Skeletal muscle cell (primary cell): ENCODE data around the gene LYSMD3.
A peak's percentile ranks its signal among the peaks of the same experiment; 100 is the strongest.
"Not testable (repeated sequence)": the region's sequence is repeated elsewhere in the genome, so short reads cannot be mapped to it uniquely, and the experiment has no call there.

Source experiments
- DNase-seq: peaks from one replicate; pipeline ENCODE4 v3.0.0-alpha.2; 2010; ENCODE audit warnings: low read depth
- H3K4me3 ChIP-seq: 2 replicates; pipeline ENCODE4 v1.5.1; 2011; ENCODE audit warnings: low read depth, mild to moderate bottlenecking, control low read depth, low read length, moderate library complexity

LYSMD3 gene

GRCh38 chr5:90529194-90529938, at the start of gene LYSMD3:
Gene LYSMD3, minus strand, starts transcription at chr5:90529584. Its CDS starts 4,295 bp downstream, at chr5:90525289.
- DNase-seq, result peak; percentile 90

GRCh38 chr5:90576566-90576965, 47.2 kb upstream of the LYSMD3 start:
- not testable (repeated sequence) for H3K4me3 ChIP-seq, DNase-seq

More at GRCh38 chr5:90529194-90529938, at the start of gene LYSMD3:
- peak within 1 kb of the TSS; percentile 99 for H3K4me3 ChIP-seq

GRCh38 chr5:90575712-90576111, 46.3 kb upstream of the LYSMD3 start:
- no peak for DNase-seq
- no peak overlapping the region for H3K4me3 ChIP-seq

- no peak overlapping the region for H3K4me3 ChIP-seq
Measured at GRCh38 chr5:90571147-90571773, 41.9 kb upstream of the LYSMD3 start.

GRCh38 chr5:90570034-90570433, 40.6 kb upstream of the LYSMD3 start:
- no peak overlapping the region for H3K4me3 ChIP-seq
- no peak for DNase-seq

More at GRCh38 chr5:90571147-90571773, 41.9 kb upstream of the LYSMD3 start:
- DNase-seq, result no peak

DNA sequence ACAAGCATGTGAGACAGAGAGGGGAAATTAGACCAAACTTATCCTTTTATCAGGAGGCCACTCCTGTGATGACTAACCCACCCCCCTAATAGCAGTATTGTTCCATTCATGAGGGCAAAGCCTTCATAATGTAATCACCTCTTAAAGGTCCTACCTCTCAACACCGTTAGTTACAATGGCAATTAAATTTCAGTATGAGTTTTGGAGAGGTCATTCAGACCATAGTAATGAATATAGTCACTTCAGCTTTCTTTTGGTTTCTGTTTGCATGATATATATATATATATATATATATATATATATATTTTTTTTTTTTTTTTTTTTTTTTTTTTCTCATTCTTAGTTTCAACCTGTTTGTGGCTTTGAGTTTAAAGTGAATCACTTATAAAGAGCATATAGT, 39.7 kb upstream of the LYSMD3 start:
- DNase-seq, result no peak
- no peak overlapping the region for H3K4me3 ChIP-seq

GRCh38 chr5:90565491-90565890, 36.1 kb upstream of the LYSMD3 start:
- H3K4me3 ChIP-seq, result no peak overlapping the region
- DNase-seq, result no peak

DNA sequence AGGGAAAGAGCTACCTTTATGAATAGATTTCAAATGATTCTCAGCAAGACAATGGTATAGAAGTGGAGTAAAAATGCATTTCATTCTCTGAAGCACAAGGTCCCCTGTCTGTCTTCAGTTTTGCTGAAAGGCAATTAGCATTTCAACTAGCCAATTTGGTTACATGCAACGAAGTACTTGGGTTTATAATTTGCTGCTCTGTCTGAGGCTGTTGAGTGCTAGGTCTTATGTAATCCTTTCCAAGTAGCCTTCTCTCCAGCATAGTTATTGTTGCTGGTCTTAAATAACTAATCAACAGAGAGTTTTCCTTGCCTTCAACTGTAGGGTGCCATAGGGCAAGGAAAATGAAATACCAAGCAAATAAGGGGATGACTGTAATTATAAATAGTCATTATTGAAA, 33.7 kb upstream of the LYSMD3 start:
- no peak overlapping the region for H3K4me3 ChIP-seq
- DNase-seq, result no peak

- no peak overlapping the region for H3K4me3 ChIP-seq
- DNase-seq, result no peak
Measured at GRCh38 chr5:90562341-90562740, 33.0 kb upstream of the LYSMD3 start.

DNA sequence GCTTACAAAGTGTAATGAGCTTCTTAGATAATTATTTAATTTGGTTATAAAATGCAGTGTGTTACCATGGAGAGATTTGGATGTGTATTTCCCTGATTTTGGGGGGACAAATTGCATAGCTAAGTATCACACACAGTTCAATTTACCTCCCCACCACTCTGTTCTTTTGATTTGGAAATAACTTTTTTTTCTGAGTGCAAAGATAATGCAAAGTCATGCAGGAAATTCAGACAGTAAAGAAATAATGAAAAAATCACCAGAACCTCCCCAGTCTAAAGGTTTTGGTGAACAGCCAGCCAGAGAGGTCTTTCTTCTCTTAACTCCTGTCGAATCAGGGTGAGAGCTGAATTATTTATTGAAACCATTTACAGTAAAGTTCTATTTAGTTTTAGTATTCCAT, 32.4 kb upstream of the LYSMD3 start:
- no peak for DNase-seq
- H3K4me3 ChIP-seq, result no peak overlapping the region

GRCh38 chr5:90560771-90561170, 31.4 kb upstream of the LYSMD3 start:
- H3K4me3 ChIP-seq, result no peak overlapping the region
- DNase-seq, result no peak

- peak within 1 kb of the TSS; percentile 43 for H3K4me3 ChIP-seq
- DNase-seq, result no peak
Measured at GRCh38 chr5:90558344-90559192, 29.2 kb upstream of the LYSMD3 start, which contains the start of gene ADGRV1. Gene ADGRV1, plus strand, starts transcription at chr5:90558797. Its CDS starts 99 bp downstream, at chr5:90558896.

DNA sequence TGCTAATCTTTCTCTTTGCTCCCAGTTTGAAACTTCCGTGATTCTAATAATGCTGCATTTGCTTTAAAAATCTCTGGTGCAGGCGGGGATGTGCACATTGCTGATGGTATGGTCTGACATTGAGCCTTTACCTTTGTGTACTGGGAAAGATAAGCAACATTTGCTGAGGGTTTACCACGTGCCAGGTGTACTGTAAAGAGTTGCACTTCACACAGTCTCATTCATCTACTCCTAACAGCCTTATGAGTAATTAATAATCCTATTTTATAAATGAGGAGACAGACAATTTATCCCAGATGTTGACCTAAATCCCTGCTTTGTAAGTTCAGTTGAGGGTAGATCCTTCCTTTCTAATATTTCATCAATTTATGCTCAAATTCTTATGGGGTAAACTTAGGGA, 28.5 kb upstream of the LYSMD3 start:
- no peak for DNase-seq
- H3K4me3 ChIP-seq, result peak overlapping the region; percentile 43

GRCh38 chr5:90557391-90557790, 28.0 kb upstream of the LYSMD3 start:
- no peak overlapping the region for H3K4me3 ChIP-seq
- no peak for DNase-seq

DNA sequence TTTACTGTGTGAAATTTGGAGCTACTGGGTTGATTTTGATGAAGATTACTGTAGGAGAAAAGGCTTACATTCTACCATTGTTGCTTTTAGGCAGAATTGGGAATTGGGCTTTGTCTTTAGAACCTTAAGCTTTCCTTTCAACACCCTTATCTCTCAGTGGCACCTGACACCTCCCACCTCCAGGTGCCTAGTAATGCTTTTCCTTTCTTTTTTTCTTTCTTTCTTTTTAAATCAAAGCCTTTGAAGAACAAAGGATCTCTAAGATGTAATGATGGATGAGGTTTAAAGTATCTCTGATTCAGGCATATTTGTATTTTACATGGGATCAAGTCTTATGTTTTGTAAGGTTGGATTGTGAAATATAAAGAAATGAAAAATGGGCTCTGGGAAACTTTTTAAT, 26.3 kb upstream of the LYSMD3 start:
- DNase-seq, result no peak
- H3K4me3 ChIP-seq, result no peak overlapping the region

DNA sequence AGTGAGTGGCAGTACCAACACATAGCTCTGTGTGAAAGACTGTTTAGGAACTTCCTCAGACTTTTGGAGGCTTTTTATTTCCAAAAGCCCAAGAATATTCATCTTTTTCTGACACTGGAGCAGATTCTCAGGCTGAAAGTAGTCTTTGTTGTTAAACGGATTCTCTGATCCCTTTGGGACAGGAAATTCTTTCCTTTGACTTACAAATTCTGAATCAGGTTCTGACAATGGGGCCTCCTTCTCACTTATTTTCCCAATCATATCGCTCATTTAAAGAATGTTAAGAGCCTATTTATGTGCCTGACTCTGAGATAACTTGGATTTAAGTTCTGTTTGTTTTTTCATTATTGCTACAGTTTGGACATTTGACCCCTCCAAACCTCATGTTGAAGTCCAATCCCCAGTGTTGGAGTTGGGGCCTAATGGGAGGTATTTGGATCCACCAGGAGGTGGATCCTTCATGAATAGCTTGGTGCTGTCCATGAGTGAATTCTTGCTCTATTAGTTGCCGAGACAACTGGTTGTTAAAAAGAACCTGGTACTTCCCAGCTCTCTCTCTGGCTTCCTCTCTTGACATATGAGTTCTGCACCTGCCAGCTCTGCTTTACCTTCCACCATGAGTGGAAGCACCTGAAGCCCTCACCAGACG, 25.1 kb upstream of the LYSMD3 start:
- no peak for DNase-seq
- no peak overlapping the region for H3K4me3 ChIP-seq

GRCh38 chr5:90553711-90554110, 24.3 kb upstream of the LYSMD3 start:
- no peak overlapping the region for H3K4me3 ChIP-seq
- DNase-seq, result no peak

DNA sequence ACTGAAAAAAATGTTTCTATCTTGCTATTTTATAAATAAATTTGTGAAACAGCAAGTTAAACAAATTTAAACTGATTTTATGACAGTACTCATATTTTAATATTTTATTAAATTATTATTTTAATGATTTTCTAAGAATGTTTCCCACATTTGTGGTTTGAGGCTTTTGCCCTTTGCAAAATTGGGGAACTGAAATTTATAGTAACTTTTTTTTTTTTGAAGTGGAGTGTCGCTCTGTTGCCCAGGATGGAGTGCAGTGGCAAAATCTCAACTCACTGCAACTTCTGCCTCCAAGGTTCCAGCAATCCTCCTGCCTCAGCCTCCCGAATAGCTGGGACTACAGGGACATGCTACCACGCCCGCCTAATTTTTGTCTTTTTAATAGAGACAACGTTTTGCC, 22.0 kb upstream of the LYSMD3 start:
- no peak for DNase-seq
- no peak overlapping the region for H3K4me3 ChIP-seq

DNA sequence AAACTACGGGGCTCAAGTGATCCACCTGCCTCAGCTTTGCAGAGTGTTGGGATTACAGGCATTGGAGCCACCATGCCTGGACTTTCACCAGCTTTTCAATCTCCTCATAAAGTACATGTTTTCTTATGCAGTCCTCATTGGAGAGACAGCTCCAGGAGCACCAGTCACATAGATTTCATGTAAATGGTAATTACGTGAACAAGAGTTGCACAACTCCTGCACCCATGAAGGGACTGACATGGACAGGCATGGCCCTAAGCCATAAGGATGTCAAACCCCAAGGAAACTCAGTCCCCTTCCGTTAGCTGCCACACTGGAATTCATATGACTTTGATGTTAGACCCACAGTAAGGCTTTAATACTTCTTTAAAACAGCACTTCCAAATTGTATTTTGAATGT, 21.6 kb upstream of the LYSMD3 start:
- no peak for DNase-seq
- no peak overlapping the region for H3K4me3 ChIP-seq
